22Rv1 (cell line): ENCODE measurements around the gene NUTF2.

ENCODE experiments used
- CTCF ChIP-seq: fragments of 450-650 bp; IDR thresholded peaks from 2 replicates; pipeline ENCODE4 v1.5.1; 2017; ENCODE audit warnings: mild to moderate bottlenecking
- ZFX ChIP-seq: fragments of 450-650 bp; IDR thresholded peaks from 2 replicates; pipeline ENCODE4 v1.6.1; 2017; ENCODE audit warnings: antibody characterized with exemption, borderline replicate concordance

- TF ChIP-seq CTCF (no peak), ZFX (no peak)
Observed at GRCh38 chr16:67897231-67897630, 50.5 kb downstream of the NUTF2 start.
